GM12864 (cell line): ENCODE data around the gene MND1.
A peak's percentile ranks its signal among the peaks of the same experiment; 100 is the strongest.

Source experiments
- DNase-seq: peaks from one replicate; pipeline ENCODE4 v3.0.0-alpha.2; 2011; ENCODE audit warnings: low read depth
- H3K4me3 ChIP-seq: 2 replicates; pipeline ENCODE4 v1.5.1; 2011; ENCODE audit warnings: mild to moderate bottlenecking, low read depth, low read length, control low read depth
- TF ChIP-seq, protein P1 (sequence below): IDR thresholded peaks from 2 replicates; pipeline ENCODE4 v1.5.1; 2011; ENCODE audit warnings: low read depth, mild to moderate bottlenecking, moderate library complexity, low read length, control low read depth, inconsistent platforms; ENCODE audit errors: missing control alignments

Gene MND1

DNA sequence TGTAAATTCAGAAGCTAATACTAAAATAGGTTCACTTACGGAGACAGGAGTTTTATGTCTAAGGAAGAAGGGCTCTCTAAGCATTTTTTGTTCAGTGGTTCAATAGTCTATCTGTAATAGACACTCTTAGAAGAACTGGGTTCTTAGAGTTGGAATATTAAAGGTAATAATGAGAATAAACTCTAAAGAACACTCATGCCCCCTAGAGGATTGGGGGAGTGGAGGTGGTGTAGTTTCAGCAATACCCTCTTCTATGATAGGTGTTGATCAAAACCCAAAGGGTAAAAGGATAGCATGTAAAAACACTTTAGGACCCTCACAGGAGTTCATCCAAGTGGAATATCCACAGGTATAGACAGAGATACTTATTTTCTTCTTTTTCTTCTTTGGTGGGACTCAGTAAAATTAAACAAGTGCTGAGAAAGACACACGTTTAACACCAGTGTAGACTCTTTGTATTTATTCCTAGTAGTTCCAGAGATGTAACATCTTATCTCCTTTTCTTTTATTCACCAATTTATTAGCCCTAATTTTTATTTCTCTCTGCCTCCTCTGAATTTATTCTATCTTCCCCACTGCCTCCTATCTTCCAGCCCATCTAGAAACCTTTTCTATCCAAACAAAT is 25.7 kb upstream of the MND1 start:
- TF ChIP-seq, protein P1, sequence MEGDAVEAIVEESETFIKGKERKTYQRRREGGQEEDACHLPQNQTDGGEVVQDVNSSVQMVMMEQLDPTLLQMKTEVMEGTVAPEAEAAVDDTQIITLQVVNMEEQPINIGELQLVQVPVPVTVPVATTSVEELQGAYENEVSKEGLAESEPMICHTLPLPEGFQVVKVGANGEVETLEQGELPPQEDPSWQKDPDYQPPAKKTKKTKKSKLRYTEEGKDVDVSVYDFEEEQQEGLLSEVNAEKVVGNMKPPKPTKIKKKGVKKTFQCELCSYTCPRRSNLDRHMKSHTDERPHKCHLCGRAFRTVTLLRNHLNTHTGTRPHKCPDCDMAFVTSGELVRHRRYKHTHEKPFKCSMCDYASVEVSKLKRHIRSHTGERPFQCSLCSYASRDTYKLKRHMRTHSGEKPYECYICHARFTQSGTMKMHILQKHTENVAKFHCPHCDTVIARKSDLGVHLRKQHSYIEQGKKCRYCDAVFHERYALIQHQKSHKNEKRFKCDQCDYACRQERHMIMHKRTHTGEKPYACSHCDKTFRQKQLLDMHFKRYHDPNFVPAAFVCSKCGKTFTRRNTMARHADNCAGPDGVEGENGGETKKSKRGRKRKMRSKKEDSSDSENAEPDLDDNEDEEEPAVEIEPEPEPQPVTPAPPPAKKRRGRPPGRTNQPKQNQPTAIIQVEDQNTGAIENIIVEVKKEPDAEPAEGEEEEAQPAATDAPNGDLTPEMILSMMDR: peak; percentile 70
- no peak overlapping the region for H3K4me3 ChIP-seq
- DNase-seq: no peak

DNA sequence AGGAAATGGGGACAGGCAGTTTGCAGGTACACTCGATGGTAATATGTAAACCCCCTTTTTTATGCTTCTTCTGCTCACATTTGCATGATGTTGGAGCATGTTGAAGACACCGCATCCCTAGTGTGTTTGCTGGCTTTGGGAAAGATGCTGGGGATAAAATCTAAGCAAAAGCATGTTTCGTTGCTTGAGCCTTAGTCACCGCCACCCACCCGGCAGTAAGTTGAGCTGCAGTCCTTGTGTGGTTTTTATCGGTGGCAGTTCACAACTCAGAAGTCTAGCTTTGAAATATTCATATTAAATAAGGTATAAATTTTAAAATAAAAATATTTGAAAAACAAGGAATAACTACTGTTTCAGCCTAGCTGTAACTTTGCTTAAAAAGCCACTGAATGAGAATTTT is 21.7 kb upstream of the MND1 start:
- no peak for DNase-seq
- no peak overlapping the region for H3K4me3 ChIP-seq
- TF ChIP-seq, protein P1: no peak

DNA sequence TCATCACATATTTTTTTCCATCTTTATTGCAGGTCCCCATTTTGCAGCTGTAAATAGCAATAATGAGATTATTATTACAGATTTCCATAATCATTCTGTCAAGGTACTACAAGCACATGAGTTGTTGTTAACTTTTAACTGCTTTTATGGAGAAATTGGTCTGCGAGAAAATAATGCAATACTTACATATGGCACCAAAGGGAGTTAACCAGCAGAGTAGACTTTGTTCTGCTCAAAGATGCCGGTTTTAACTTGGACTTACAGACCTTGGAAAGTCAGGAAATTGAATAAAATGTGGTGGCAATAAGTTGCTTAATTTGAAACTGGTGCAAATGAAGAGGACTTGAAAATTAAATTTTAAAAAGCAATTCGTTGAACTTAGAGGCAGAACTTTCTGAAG is 20.4 kb upstream of the MND1 start:
- DNase-seq: no peak
- TF ChIP-seq, protein P1: no peak

DNA sequence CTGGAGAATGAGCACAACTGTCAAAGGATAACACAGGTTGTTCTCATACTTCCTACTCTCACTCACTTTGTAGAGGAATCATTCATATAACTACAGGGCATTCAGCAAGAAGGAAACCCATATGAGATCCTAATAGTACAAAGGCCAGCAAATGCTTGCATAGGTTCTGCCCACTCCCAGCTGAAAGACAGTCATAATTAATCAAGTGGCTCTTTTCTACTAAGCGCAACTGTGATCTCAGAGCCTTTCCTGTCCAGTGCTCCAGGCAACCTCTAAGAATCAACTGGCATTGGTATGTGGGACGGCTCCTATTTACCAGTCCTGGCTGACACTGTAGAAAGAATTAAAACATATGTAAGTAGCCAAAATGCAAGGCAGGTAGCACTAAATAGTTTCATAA is 18.9 kb upstream of the MND1 start:
- TF ChIP-seq, protein P1: no peak
- H3K4me3 ChIP-seq: no peak overlapping the region
- DNase-seq: no peak

More for the DNA sequence above, 20.4 kb upstream of the MND1 start:
- no peak overlapping the region for H3K4me3 ChIP-seq

DNA sequence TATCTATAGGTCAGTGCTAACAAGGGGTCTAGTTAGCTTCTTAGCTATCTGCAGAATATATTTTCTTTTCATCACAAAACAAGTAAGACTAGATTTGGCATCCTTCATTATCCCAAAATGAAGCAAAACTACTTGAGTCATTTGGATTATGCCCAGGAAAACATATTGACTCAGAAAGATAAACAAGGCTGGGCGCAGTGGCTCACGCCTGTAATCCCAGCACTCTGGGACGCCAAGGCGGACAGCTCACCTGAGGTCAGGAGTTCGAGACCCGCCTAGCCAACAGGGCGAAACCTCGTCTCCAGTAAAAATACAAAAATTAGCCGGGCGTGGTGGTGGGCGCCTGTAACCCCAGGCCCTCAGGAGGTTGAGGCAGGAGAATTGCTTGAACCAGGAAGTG is 18.0 kb upstream of the MND1 start:
- TF ChIP-seq, protein P1: no peak
- no peak for DNase-seq
- H3K4me3 ChIP-seq: no peak overlapping the region

DNA sequence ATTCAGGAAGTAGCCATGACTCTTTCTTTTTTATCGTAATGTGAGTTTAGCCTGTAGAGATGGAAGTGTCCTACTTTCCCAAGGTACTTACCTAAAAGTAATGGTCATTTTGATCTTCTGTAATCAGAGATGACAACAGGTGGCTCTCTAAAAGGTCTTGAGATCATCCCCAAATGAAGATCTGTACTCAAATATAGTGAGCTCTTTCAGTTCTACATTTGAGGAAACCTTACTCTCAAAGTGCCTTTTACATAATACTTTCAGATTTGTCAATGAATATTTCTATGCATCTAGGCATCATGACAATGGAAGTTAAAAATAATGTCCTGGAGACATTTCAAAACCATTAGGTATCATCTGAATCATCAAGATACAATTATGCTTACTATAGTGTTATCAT is 17.2 kb upstream of the MND1 start:
- H3K4me3 ChIP-seq: no peak overlapping the region
- TF ChIP-seq, protein P1: no peak
- DNase-seq: no peak

DNA sequence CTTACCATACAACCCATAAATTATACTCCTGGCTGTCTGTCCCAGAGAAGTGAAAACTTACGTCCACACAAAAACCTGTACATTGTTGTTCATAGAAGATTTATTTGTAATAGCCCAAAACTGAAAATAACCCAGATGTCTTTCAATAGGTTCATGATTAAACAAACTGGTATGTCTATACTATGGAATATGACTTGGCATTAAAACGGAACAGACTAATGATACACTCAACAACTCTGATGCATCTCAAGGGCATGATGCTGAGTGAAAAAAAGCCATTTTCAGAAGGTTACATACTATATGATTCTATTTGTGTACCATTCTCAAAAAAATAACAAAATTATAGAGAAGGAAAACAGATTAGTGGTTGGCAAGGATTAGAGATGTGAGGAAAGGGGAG is 11.6 kb upstream of the MND1 start:
- DNase-seq: no peak
- H3K4me3 ChIP-seq: no peak overlapping the region
- TF ChIP-seq, protein P1: no peak
